Hippocampal formation (tissue), 2 donors: ENCODE data around the gene PLEKHA1.

Source experiments
- DNase-seq, 2 donors: peaks; one replicate each; lab custom pipeline; 2025; lab: John Stamatoyannopoulos, UW

PLEKHA1 gene

DNA sequence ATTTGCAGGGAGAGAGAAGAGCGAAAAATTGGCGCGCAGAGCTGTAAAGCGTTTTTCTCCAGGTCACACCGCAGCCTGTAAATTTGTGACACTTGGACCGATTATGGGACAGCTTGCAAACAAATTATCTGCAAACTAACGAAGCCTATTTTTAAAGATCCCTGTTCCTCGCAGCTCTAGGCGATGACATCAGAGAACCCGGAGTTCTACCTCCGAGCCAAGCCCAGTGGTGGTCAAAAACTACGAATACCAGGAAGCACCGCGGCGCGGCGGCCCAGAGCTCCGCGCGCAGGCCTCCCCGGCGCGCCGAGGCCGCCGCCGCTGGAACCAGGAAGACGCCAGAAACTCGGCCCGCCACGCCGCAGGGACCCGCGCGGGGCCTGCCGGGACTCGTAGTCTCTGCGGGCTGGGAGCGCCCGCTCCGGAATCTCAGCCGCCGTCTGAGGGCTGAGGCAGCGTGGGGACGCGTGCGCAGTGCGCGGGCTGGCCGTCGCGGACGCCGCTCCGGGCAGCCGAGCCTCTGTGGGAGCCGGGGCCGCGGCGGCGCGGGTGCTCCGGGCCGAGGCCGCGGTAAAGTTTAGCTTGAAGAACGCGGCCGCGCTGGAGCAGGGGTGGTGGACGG, at the start of gene PLEKHA1:
PLEKHA1 (plus strand) TSS at position 472 of the 622 bp plus-strand sequence. CDS start 18,493 bp downstream, outside the sequence.
- peak; percentile 96 to 97 for DNase-seq

- DNase-seq = no peak
These were observed 49.3 kb upstream of the PLEKHA1 start for GRCh38 chr10:122325235-122325634.

GRCh38 chr10:122326385-122326784, 48.1 kb upstream of the PLEKHA1 start:
- DNase-seq = no peak

GRCh38 chr10:122326806-122327205, 47.7 kb upstream of the PLEKHA1 start:
- no peak for DNase-seq

GRCh38 chr10:122327237-122328206, 47.0 kb upstream of the PLEKHA1 start:
- DNase-seq = no peak

GRCh38 chr10:122328676-122329075, 45.8 kb upstream of the PLEKHA1 start:
- peak in 1 of 2 donors; percentile 30 for DNase-seq

DNA sequence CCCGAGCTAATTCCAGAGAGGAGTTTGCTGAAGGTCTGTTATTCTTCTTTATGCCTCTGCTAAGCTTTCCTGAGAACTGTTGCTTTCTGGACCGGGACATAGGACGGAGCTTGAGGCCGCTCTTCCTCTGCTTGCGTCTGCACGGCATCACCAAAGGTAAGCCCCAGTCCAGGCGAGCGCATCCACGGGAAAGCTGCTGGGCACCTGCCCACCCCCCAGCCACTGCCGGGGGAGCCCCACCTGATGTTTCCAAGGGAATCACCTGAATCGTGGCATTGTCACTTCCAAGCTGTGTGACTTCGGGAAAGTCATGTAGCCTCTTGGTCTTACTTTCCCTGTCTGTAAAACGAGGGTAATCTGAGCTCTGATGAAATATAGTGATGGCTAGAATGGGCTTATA, 45.1 kb upstream of the PLEKHA1 start:
- no peak for DNase-seq

GRCh38 chr10:122331100-122331499, 43.4 kb upstream of the PLEKHA1 start:
- no peak for DNase-seq

DNA sequence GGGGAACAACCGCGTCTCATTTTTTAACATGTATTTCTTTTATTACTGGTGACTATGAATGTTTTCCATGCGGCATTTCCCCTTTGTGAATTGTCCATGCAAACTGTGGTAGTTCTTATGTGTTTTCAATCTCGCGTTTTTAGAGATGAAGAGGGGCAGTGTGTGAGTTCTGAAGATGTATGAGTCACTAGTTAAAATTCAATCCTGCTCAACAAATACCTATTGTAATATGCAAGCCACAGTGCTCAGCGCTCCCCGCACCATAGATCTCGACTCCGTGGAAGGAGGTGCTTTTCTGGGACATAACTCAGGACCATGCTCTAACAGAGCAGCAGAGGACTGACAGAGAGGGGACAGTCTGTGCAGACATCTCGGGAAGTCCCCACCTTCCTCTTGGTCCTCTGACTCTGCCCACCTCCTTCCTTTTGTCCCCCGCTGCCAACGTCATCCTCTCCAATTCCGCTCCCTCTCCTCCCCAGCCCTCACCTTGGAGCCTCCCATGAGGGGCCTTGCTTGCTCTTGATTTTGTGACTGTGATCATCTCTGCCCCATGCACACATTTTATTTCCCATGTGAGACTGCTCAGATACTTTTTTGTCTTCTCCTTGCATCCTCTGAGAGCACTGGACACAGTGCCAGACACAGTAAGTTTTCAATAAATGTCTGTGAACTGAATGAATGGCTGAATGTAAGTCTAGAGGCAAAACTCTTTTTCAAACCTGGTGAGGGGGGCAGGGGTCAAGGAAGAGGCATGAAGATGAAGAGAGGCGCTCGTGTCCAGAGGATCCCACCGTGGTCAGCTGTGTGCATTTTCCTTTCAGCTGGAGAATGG, 42.7 kb upstream of the PLEKHA1 start:
- DNase-seq = peak; percentile 45 to 72

DNA sequence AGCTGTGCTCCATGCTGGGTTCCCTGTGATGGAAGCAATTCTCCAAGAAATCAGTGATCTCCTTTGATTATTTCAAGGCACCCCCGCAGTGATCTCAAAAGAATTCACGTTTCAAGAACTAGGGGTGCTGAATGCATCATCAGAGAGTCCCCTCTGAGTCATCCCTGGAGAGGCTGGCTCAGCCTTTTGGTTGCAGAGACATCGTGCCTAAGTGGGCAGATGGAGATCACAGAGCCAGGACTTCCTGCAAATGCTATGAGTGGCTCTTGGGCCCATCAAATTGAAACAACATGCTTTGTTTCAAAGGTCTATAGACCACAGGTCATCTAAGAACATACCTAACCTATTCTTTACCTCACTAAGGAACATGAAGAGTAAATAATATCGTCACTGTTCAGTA, 41.5 kb upstream of the PLEKHA1 start:
- no peak for DNase-seq

- no peak for DNase-seq
These were observed 38.2 kb upstream of the PLEKHA1 start for GRCh38 chr10:122336332-122336731.

DNA sequence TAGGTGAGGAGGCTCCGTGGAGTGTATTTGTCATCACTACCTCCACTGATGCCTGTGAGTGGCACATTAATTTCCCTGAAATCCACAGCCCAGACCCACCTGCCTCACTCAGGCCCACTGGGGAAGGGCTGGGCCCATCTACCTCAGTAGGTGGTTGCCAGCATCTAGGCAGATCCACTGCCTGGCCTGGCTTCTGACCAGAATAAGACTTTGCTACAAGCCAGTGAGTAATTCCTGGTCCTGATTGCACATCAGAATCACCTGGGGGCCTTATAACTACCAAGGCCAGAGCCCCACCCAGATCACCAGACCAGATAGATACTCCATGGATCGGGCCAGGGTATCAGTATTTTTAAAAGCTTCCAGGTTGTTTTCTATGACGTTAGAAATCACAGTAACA, 37.5 kb upstream of the PLEKHA1 start:
- no peak for DNase-seq

DNA sequence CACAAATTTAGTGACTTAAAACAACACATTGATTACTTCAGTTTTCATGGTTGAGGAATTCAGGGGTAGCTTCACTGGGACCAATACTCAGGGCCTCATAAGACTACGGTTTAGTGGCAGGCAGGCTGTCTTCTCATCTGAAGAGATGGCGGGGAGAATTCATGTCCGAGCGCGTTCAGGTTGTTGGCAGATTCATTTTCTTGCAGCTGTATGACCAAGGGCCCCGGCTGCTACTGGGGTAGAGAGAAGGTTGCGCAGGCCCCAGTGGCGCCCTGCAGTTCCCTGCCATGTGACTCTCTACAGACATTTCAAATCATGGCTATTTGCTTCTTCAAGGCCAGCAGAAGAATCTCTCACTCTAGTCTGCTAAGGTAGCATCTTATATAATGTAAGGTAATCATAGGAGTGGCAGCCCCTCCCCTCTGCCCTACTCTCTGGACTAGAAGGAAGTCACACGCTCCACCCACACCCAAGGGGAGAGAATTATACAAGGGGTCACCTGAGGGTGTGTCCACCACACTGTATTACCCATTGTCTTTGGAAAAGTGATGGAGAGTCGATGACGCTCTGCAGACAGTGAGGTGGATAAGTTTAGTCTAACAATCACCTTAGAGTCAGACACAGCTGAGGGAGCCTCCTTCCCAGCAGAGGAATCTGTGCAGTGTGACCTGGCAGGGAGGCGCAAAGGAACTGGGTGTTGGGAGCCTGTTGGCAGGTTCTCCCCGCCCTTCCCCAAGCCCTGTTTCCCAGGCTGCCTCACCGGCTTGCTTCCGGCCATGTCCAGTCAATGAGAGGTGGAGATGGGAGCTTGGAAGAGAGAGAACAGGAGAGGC, 35.7 kb upstream of the PLEKHA1 start:
- no peak for DNase-seq

DNA sequence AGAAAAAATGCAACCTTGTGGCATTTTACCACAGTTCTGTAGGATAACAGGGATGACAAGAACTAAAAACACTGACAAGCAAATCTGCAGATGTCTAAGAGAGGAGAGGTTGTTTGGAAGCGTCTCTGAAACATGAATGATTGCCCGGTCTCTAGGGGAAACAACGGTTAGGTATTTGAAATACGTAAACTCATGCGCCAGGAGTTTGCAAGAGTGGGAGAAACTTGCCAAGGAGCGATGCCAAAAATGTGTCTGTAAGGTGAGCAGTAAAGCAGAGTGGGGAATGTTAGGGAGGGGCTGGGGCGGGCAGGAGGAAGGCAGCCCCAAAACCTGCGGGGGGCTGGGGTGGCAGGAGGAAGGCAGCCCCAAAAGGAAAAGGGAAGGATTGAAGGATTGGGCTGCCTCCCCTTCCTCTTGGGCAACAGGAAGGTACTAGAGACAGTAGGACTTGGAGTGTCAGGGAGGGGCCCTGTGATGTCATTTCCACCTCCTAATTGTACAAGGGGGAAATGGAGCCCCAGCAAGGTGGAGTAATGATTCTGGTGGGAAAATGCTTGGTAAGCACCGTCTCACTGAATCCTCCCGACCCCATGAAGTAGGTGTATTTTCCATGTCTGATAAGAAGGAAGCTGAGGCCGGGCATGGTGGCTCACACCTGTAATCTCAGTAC, 33.2 kb upstream of the PLEKHA1 start:
- DNase-seq = no peak

GRCh38 chr10:122342293-122343134, 32.0 kb upstream of the PLEKHA1 start:
- peak; percentile 55 to 70 for DNase-seq

DNA sequence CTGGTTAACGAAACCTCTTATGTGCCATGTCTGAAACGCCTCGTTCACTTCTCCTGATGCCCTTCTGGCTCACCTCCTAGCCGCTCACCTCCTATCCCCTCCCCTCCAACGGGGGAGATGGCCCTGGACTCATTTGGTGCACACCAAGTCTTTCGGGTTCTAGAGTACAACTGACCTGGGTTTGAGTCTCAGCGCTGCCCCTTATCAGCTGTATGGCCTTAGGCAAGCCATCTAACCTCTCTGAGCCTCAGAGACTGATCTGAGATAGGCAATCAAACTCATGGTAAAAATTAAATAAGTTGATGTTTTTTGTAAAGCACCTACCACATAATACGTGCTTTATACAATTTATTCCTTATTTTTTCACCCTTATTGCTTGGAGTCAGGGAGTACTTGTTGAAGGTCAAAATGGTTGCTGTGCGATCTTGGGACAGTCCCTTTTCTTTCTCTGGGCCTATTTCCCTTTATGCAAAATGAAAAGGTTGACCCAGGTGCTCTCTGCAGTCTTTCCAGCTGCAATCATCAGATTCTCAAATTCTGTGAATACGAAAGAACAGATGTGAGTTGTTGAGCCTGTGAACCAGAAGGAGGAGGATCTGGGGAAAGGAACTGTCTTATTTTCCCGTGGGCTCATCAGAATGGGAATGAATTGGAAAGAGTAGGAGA, 31.2 kb upstream of the PLEKHA1 start:
- DNase-seq = no peak

- DNase-seq = no peak
These were observed 30.6 kb upstream of the PLEKHA1 start for GRCh38 chr10:122343936-122344335.

- peak; percentile 21 to 30 for DNase-seq
These were observed 29.7 kb upstream of the PLEKHA1 start for GRCh38 chr10:122344741-122345258.
